ENCODE measurements around the gene YIF1A. TPM values are rescaled to one million over a fixed set of nuclear protein-coding genes. Genes with fewer than 3 reads are reported as not detected.
"Not testable (repeated sequence)": the region's sequence is repeated elsewhere in the genome, so short reads cannot be mapped to it uniquely, and the experiment has no call there.

Gene YIF1A
- total RNA-seq, 2 donors from 2014 or later = 45.9 to 55.4 TPM

GRCh38 chr11:66328031-66328301 is 39.0 kb upstream of the YIF1A start:
- peak overlapping the region in 1 of 2 donors; percentile 50 for H3K27ac Mint-ChIP-seq
- peak; percentile 32 to 51 for ATAC-seq
- no peak for DNase-seq (ENCODE audit: low spot score in 2 of 2)
- no peaks in the 10 kb centered on the region for H3K9me3 Mint-ChIP-seq
- H3K36me3 Mint-ChIP-seq = no peaks in the 10 kb centered on the region

- Mint-ChIP-seq H3K36me3 (no peaks in the 10 kb centered on the region), H3K27ac (peak overlapping the region; percentile 0 to 50), H3K9me3 (no peaks in the 10 kb centered on the region)
- ATAC-seq = no peak
- no peak for DNase-seq (ENCODE audit: low spot score in 2 of 2)
Observed at GRCh38 chr11:66327171-66328030, 38.5 kb upstream of the YIF1A start.

GRCh38 chr11:66326261-66327111 is 37.5 kb upstream of the YIF1A start:
- DNase-seq (ENCODE audit: low spot score in 2 of 2) = peak in 1 of 2 donors; percentile 32
- Mint-ChIP-seq H3K27ac (peak overlapping the region in 1 of 2 donors; percentile 50), H3K36me3 (no peaks in the 10 kb centered on the region), H3K9me3 (no peaks in the 10 kb centered on the region)
- peak; percentile 18 to 21 for ATAC-seq

- Mint-ChIP-seq H3K9me3 (no peaks in the 10 kb centered on the region), H3K27ac (peak overlapping the region in 1 of 2 donors; percentile 50), H3K36me3 (peaks cover 0 to under 1% of the 10 kb centered on the region in 2 donors)
- ATAC-seq (no peak), DNase-seq (ENCODE audit: low spot score in 2 of 2) (no peak)
Observed at GRCh38 chr11:66325263-66325671, 36.3 kb upstream of the YIF1A start.

GRCh38 chr11:66324664-66325063 is 35.7 kb upstream of the YIF1A start:
- no peaks in the 10 kb centered on the region for H3K9me3 Mint-ChIP-seq
- DNase-seq (ENCODE audit: low spot score in 2 of 2) = no peak
- H3K36me3 Mint-ChIP-seq = peaks cover 0 to 7% of the 10 kb centered on the region in 2 donors
- ATAC-seq = no peak
- H3K27ac Mint-ChIP-seq = peak overlapping the region in 1 of 2 donors; percentile 29

- Mint-ChIP-seq H3K36me3 (peaks cover 0 to 16% of the 10 kb centered on the region in 2 donors), H3K9me3 (peaks cover 0 to 9% of the 10 kb centered on the region in 2 donors)
- ATAC-seq = no peak
Observed at GRCh38 chr11:66323684-66324083, 34.7 kb upstream of the YIF1A start.

GRCh38 chr11:66322732-66323427 is 33.9 kb upstream of the YIF1A start:
- no peak for DNase-seq (ENCODE audit: low spot score in 2 of 2)
- Mint-ChIP-seq H3K27ac (no peak overlapping the region), H3K36me3 (peaks cover 0 to 19% of the 10 kb centered on the region in 2 donors), H3K9me3 (peaks cover 0 to 10% of the 10 kb centered on the region in 2 donors)
- no peak for ATAC-seq

More at GRCh38 chr11:66323684-66324083, 34.7 kb upstream of the YIF1A start:
- no peak overlapping the region for H3K27ac Mint-ChIP-seq
- no peak for DNase-seq (ENCODE audit: low spot score in 2 of 2)

- H3K9me3 Mint-ChIP-seq = peaks cover 0 to 10% of the 10 kb centered on the region in 2 donors
- H3K36me3 Mint-ChIP-seq = peaks cover 0 to 19% of the 10 kb centered on the region in 2 donors
- ATAC-seq = no peak
- H3K27ac Mint-ChIP-seq = no peak overlapping the region
- DNase-seq (ENCODE audit: low spot score in 2 of 2) = no peak
Observed at GRCh38 chr11:66321606-66322005, 32.7 kb upstream of the YIF1A start.

- peaks cover 0 to 10% of the 10 kb centered on the region in 2 donors for H3K9me3 Mint-ChIP-seq
- not testable (repeated sequence) for H3K27ac Mint-ChIP-seq; ATAC-seq; DNase-seq (ENCODE audit: low spot score in 2 of 2)
- peaks cover 0 to 19% of the 10 kb centered on the region in 2 donors for H3K36me3 Mint-ChIP-seq
Observed at GRCh38 chr11:66320748-66321147, 31.8 kb upstream of the YIF1A start.

GRCh38 chr11:66320289-66320688 is 31.3 kb upstream of the YIF1A start:
- not testable (repeated sequence) for H3K27ac Mint-ChIP-seq; ATAC-seq; DNase-seq (ENCODE audit: low spot score in 2 of 2)
- Mint-ChIP-seq H3K36me3 (peaks cover 0 to 19% of the 10 kb centered on the region in 2 donors), H3K9me3 (peaks cover 0 to 10% of the 10 kb centered on the region in 2 donors)

- Mint-ChIP-seq H3K27ac (no peak overlapping the region), H3K36me3 (peaks cover 0 to 19% of the 10 kb centered on the region in 2 donors), H3K9me3 (peaks cover 0 to 10% of the 10 kb centered on the region in 2 donors)
- ATAC-seq (no peak), DNase-seq (ENCODE audit: low spot score in 2 of 2) (no peak)
Observed at GRCh38 chr11:66318600-66318970, 29.6 kb upstream of the YIF1A start.

- H3K9me3 Mint-ChIP-seq = peaks cover 0 to 10% of the 10 kb centered on the region in 2 donors
- DNase-seq (ENCODE audit: low spot score in 2 of 2) = no peak
- H3K36me3 Mint-ChIP-seq = peaks cover 0 to 19% of the 10 kb centered on the region in 2 donors
- peak; percentile 59 to 72 for ATAC-seq
- peak overlapping the region; percentile 29 to 44 for H3K27ac Mint-ChIP-seq
Observed at GRCh38 chr11:66317723-66318599, 29.0 kb upstream of the YIF1A start.

- peaks cover 0 to 10% of the 10 kb centered on the region in 2 donors for H3K9me3 Mint-ChIP-seq
- H3K36me3 Mint-ChIP-seq = peaks cover 0 to 19% of the 10 kb centered on the region in 2 donors
- DNase-seq (ENCODE audit: low spot score in 2 of 2) = no peak
- H3K27ac Mint-ChIP-seq = peak overlapping the region; percentile 29 to 44
- ATAC-seq = peak in 1 of 2 donors; percentile 10
Observed at GRCh38 chr11:66317322-66317722, 28.4 kb upstream of the YIF1A start.

GRCh38 chr11:66316849-66317251 is 27.9 kb upstream of the YIF1A start, which contains the start of gene CD248:
TSS of gene CD248 (minus strand) at chr11:66317044. CDS start at chr11:66317027, 17 bp downstream.
- no peak for ATAC-seq
- DNase-seq (ENCODE audit: low spot score in 2 of 2) = no peak
- peak within 1 kb of the TSS; percentile 29 to 44 for H3K27ac Mint-ChIP-seq
- H3K9me3 Mint-ChIP-seq = peaks cover 0 to 10% of the 10 kb centered on the region in 2 donors
- peaks cover 0 to 19% of the 10 kb centered on the region in 2 donors for H3K36me3 Mint-ChIP-seq

- DNase-seq (ENCODE audit: low spot score in 2 of 2) (no peak), ATAC-seq (no peak)
- H3K9me3 Mint-ChIP-seq = peaks cover 0 to 10% of the 10 kb centered on the region in 2 donors
- peaks cover 0 to 19% of the 10 kb centered on the region in 2 donors for H3K36me3 Mint-ChIP-seq
- H3K27ac Mint-ChIP-seq = no peak overlapping the region
Observed at GRCh38 chr11:66315921-66316811, 27.2 kb upstream of the YIF1A start.
